Skin of body (tissue), 2 donors: ENCODE data around the gene GLMP. TPM values are rescaled to one million over a fixed set of nuclear protein-coding genes. Genes with fewer than 3 reads are reported as not detected.
"Not testable (repeated sequence)": the region's sequence is repeated elsewhere in the genome, so short reads cannot be mapped to it uniquely, and the experiment has no call there.

Experiments used
- DNase-seq: peaks from one replicate; lab custom pipeline; 2025; lab: John Stamatoyannopoulos, UW
- total RNA-seq: library from RNA; depleted of rRNA; stranded (reverse); fragments of >200 nt; gene quantifications from one replicate; pipeline ENCODE4 v1.2.3, GENCODE V29; 2014

The GLMP gene, protein sequence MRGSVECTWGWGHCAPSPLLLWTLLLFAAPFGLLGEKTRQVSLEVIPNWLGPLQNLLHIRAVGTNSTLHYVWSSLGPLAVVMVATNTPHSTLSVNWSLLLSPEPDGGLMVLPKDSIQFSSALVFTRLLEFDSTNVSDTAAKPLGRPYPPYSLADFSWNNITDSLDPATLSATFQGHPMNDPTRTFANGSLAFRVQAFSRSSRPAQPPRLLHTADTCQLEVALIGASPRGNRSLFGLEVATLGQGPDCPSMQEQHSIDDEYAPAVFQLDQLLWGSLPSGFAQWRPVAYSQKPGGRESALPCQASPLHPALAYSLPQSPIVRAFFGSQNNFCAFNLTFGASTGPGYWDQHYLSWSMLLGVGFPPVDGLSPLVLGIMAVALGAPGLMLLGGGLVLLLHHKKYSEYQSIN
- 23.2 TPM for total RNA-seq

DNA sequence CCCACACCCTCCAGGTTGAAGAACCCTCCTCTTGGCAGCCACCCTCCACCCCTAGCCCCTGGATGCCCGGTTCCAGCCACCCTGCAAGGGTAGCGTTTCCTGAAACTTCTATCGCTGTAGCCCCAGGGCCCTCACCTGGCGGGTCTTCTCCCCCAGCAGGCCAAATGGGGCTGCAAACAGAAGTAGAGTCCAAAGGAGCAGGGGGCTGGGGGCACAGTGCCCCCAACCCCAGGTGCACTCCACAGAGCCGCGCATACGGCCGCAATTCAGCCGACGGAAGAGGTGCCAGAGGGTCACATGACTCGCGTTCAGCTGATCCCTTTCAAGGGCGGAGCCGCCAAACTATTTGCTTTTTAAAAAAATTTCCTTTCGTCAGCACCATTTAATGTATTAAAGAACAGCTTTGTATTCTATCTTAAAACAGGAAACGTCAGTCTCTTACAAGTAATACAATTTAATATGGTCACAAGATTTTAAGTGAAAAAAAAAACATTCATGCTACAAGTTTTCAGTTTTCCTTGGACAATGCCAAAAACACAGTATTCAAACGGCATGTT is at the start of gene GLMP:
GLMP (minus strand) TSS at position 289 of the 557 bp plus-strand sequence; CDS start at position 255, 34 bp downstream.
- DNase-seq: peak; percentile 70

DNA sequence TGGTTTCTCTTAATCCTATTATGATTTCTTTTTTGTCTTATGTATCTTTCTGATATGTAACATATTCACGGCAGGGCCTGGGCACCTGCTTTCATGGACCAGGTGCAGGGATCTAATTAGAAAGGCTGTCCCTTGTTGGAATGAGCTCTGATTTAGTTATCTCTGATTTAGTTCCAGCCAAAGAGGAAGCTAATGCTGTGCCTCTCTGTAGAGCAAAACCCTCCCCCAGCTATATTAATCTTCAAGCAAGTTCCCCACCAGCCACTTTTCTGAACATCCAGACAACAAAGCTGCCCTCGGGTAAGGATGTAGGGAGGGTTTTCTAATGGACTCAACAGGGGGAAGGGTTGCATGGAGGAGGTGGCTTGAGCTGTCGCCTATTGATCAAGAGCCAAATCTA is 48.9 kb upstream of the GLMP start:
- DNase-seq: no peak

DNA sequence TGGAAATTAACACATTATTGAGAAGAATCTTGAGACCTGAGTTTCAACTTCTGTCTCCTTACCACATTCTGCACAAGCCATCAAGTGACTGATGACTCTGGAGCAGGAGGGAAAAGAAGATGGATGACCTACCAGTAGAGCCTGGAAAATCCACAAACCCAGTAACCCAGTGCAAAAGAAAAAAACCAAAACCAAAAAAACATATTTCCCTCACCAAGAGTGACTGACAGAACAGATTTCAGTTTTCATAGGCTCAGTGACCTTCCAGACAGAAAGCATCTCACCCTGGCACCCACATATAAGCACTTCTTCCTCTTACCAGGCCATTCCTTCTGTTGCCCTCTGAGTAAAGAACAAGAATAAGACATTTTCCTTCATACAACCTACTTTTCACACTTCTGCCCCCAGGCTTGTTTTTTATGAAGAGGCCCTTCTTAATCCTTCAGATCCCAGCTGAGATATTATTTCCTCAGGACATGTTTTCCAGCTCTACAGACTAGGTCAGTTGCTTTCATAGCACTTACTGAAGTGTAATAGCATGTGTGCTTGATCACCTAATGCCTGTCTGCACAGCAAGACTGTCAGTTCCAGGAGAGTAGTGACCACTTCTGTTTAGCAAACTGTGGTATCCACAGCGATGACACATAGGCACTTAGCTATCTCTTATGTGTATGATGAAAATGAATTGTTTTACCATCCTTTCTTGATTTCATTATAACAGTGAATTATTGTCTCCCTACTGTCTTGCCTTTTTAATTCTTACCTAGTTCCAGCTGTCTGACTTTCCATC is 46.9 kb upstream of the GLMP start:
- no peak for DNase-seq

DNA sequence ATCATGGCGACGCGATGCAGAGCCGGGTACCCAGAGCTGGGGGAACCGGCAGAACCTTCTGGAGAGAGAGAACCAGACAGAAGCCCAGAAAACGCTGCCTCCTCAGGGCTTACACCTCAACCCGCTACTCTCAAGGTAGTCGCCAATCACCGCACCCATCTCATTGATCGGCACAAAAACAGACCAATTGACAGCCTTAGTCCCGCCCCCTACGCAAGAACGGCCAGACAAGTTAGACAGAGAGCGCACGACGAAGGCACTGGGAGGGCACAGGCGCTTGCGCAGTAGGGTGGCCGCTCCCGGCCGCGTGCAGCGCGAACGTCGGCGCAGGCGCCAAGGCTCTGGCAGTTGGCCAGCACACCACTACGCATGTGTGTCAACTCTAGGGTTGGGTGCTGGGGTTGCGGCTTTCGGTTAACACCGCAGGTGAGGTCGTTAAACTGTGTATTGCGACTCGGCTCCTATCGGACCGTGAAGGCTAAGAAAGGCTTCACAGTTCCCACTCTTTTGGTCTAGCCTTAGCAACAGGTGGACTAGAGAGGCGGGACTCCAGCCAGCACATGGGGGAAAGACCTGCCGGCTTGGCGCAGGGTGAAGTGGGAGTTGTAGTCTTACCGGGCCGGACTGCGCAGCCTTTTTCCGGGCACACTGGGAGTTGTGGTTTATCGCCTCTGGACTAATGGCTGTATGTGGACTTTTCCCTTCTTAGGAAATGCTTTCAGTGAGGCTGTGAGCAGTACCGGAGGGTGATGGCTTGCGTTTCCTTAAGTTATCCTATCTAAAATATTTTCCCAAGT is 42.9 kb upstream of the GLMP start, which contains the start of the genes CCT3 and TSACC:
CCT3 (minus strand) TSS at position 113 of the 797 bp plus-strand sequence; CDS start at position 5, 108 bp downstream.
TSACC (plus strand) TSS at position 347 of the 797 bp plus-strand sequence. CDS start 1,232 bp downstream, outside the sequence.
- peak; percentile 100 for DNase-seq

DNA sequence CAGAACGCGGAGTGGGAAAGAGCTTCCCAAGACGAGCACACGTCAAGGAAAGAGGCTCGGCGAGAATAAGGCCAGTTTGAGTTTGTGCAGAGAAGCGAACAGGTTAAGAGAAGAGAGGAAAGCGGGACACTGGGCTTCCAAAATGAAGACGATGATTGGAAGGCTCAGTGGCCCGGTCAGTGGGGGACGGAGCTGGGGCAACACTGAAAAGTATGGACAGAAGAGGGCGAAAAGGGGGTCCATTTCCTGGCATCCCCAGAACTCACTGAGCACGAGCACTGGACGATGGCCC is 42.4 kb upstream of the GLMP start:
- DNase-seq: no peak

DNA sequence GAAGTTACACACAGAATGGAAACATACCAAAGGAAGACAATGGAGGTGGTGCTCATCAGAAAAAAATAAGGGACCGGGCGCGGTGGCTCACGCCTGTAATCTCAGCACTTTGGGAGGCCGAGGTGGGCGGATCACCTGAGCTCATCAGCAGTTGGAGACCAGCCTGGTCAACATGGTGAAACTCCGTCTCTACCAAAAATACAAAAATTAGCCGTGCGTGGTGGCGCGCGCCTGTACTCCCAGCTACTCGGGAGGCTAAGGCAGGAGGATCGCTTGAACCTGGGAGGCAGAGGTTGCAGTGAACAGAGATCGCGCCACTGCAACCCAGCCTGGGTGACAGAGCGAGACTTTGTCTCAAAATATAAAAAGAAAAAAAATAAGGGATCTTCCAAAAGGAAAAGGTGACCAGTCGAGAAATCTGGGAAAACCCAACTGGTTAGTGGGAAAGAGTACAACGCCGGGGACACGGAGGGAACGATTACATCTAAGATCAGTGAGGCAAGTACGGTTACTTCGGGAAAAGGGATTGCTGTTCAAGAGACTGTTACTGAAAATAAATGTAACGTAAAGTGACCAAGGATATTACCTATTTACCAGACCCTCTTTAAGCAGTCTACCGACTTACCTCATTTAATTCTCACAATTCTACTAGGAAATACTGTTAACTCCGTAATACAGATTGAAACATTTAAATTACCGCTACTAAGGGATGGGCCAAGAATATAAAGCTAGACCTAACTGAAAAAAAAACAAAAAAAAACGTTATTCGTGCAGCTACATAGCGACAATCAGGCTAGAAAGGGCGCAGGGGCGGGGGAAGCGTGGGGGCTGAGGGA is 41.8 kb upstream of the GLMP start:
- DNase-seq: no peak

DNA sequence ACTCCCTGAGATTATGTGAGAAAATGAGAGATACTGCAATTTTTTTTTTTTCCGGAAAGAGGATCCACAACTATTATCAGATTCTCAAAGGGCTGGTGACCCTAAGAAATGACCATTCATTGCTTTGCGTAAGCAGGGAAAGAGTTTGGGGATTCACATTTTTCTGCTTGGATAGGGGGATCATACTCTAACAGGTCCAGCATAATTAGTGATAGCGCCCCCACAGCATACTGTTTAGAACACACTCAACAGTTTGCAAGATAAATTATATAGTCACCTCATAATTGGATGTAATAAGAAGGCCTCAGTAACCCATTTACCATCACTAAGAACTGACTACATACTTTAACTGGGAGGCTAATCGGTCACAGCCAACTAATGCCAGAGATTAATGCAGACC is 40.8 kb upstream of the GLMP start:
- DNase-seq: no peak

DNA sequence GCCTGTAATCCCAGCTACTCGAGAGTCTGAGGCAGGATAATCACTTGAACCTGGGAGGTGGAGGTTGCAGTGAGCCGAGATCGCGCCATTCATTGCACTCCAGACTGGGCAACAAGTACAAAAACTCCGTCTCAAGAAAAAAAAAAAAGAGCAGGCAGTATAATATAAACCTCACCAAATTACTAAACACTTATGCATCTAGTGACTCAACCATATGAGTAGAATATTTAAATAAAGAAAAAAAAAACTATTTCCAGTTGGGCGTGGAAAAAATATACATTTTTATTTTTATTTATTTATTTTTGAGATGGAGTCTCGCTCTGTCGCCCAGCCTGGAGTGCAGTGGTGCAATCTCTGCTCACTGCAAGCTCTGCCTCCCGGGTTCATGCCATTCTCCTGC is 27.7 kb upstream of the GLMP start:
- DNase-seq: not testable (repeated sequence)

DNA sequence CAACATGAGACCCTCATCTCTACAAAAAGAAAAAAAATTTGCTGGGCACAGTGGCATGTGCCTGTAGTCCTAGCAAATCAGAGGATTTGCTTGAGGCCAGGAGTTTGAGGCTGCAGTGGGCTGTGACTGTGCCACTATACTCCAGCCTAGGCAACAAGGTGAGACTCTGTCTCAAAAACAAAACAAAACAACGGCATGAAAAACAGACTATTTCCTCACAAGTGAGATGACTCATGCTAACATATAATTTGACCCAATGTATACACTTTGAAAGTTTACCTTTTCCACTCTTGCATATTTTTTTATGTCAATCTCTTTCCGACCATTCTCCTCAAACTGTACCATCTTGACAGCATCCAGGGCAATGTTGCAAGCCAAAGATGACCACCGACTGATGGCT is 25.1 kb upstream of the GLMP start:
- DNase-seq: no peak

DNA sequence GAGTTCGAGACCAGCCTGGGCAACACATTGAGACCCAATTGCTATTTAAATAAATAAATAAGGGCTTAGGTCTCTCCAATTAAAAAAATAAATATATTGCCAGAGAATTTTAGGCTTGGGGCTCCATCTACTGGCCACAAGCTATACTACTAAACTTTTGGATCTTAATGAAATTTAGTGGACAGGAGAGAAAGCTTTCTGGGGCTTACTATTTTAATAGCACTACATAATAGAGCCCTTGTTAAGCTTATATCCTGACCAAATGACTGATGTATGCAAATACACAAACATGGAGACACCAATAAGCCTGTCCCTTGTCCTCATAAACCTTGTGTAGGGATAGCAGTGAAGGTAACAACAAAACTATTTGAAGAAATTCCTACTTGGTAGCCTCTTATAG is 24.2 kb upstream of the GLMP start:
- DNase-seq: no peak

DNA sequence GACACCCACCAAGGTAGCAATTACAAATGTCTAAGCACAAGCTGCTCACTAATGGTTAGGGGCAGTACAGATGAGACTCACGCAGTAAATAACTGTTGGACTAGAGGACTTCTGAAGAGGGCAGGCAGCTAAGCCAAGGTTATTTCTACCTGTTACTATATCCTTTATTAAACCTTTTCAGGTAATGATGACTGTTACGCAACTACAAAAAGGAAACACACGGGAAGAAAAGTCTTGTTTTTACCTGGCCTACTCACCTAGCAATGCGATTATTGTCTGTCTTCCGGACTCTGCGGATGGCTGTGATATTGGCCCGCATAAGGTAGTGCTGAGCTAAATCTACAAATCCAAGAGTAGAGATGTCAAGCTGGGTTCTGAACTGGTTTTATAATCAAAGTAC is 21.4 kb upstream of the GLMP start:
- no peak for DNase-seq

DNA sequence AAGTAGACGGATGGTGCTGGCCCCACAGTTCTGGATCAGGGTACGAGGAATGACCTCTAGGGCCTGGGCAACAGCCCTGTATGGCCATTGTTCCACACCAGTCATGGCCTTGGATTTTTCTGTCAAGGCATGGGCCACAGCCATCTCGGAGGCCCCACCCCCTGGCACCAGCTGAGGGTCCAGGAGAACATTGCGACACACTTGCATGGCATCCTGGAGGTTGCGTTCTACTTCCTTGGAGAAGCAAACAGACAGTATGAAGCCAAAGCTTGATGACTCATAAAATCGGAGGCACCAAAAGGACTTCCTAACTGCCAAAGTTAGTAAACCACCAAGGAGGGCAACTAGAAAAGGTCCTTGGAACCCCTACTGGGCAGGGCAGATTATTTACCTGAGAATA is 15.5 kb upstream of the GLMP start:
- DNase-seq: no peak

DNA sequence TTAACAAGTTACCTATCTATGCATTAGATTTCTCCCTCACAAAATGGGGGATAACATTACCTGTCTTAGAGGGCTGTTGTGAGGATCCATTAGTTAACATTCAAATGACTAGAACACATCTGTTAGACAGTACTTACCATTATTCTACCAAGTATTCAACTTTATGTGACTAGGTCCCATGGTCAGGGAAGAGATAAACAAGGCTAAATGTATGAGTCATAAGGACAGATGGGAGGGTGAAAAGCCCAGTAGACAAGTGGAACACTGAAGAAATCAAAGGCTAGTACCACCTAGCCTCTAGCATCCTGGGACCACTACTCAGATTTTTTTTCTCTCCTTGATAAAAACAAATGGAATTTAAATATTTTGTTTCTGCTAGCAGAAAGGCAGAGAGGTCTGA is 12.6 kb upstream of the GLMP start:
- DNase-seq: no peak

DNA sequence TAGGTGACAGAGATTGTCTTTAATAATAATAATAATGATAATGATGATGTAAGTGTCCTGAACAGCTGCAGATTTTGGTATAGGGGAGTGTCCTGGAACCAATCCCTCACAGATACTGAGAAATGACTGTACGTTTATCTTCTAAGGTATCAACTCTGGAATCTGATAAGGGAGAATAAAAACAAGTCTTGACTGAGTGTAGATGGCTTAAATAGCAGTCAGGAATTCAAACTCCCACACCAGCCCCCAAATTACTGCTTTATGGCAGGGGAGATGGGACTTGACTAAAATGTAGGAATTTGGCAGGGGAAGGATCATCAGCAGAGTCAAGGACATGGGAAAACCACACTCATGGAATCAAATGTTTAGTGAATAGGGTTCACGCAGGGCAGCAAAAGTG is 9.7 kb upstream of the GLMP start:
- DNase-seq: no peak

DNA sequence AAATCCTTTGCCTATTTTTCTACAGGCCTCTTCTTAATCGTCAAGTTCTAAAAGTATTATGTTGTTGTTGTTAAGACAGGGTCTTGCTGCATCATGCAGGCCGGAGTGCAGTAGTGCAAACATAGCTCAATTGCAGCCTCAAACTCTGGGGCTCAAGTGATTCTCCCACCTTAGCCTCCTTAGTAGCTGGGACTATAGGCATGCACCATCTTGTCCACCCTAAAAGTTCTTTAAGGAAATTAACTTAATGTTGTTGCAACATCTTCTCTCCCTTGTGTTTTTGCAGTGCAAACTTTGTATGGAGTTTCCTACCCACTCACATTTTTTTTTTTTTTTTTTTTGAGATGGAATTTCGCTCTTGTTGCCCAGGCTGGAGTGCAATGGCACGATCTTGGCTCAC is 7.8 kb upstream of the GLMP start:
- no peak for DNase-seq

DNA sequence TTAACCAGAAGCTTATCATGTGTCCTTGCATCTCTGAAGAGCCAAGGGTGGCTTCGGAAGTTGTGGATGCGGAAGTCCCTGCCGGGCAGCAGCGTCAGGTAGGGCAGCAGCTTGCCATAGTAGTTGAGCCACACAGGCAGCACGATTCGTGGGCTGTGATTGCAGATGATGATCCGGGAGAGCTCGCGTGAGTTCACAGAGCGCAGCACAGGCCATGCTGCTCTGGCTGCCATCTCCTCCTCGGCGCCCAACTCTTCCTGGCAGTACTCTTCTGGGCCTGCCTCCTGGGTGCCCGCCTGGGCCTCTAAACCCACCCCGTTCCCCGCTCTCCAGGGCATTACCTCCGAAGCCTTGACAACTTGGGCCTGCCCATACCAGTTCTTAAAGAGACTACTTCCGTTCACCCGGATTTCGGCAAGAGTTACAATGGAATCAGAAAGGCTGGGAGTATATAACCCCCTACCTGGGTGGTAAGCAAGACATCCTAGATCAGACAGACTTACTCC is 3.4 kb upstream of the GLMP start, which contains the start of gene VHLL:
VHLL (minus strand) TSS at position 456 of the 506 bp plus-strand sequence; CDS start at position 338, 118 bp downstream.
- no peak for DNase-seq

DNA sequence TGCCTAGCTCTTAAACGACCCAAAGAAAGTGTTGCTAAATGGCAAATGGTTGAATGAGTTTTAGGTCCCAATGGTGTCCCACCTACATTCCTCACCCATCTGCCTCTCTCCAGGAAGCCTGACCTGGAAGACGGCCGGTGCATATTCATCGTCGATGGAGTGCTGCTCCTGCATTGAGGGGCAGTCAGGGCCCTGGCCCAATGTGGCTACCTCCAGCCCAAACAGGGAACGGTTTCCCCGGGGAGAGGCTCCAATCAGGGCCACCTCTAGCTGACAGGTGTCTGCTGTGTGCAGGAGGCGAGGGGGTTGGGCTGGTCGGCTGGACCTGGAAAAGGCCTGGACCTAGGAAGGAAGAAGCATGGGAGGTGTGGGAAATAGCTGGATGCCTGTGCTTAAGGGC is 1.6 kb downstream of the GLMP start:
- DNase-seq: no peak

DNA sequence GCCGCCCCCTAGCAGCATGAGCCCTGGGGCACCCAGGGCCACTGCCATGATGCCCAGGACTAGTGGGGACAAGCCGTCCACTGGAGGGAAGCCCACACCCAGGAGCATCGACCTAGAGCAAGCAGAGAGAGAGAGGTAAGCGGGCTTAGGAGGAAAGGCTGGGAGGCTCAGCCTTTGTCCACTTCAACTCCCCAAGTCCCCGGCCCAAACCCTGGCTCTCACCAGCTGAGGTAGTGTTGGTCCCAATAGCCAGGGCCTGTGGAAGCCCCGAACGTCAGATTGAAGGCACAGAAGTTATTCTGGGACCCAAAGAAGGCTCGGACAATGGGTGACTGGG is 2.4 kb downstream of the GLMP start:
- no peak for DNase-seq

DNA sequence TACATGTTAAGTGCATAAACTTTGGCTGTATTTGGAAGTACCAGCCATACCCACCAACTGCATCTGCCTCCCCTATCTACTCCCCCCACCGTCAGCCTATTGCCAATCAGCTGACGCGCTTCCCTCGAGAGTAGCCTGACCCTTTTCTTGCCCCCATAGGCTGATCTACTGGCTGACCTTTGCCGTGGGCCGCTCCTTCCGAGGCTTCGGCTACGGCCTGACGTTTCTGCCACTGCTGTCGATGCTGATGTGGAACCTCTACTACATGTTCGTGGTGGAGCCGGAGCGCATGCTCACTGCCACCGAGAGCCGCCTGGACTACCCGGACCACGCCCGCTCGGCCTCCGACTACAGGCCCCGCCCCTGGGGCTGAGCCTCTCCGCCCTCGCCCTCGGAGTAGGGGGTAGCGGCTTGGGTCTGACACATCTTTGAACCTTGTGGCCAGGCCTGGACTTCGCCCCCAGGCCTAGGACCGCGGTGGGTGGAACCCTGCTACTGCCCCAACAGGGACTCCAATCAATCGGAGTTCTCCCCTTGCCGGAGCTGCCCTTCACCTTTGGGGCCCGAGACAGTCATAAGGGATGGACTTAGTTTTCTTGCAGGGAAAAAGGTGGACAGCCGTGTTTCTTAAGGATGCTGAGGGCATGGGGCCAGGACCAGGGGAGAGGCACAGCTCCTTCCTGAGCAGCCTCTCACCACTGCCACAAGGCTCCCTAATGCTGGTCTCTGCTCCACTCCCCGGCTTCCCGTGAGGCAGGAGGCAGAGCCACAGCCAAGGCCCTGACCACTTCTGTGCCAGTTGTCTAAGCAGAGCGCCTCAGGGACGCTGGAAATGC is 4.0 kb downstream of the GLMP start:
- DNase-seq: peak; percentile 59

DNA sequence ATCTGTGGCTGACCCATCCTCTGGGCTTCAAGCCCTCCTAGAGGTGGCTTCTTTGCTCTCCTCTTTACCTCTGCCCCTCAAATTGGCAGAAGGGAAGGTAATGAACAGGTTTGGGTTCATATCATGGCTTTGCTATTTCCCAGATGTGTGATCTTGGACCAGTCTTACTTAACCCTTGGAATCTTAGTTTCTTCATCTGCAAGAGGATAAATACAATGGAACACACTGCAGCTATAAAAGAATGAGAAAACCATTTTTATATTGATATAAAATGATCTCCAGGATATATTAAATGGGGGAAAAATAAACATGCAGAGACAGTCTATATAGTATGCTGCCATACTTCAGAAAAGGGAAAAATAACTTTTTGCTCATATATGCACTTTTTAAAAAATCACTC is 5.6 kb downstream of the GLMP start:
- no peak for DNase-seq
